GM12872 (cell line): ENCODE results near the gene XYLT1.

Experiments used
- CTCF ChIP-seq: IDR thresholded peaks from 3 replicates; pipeline ENCODE4 v1.5.1; 2011; ENCODE audit warnings: low read depth, mild to moderate bottlenecking, low read length, moderate library complexity; ENCODE audit not compliant: insufficient read depth

Gene XYLT1

GRCh38 chr16:17144431-17144830, 326.3 kb downstream of the XYLT1 start:
- no peak for TF ChIP-seq CTCF

- no peak for TF ChIP-seq CTCF
Observed at GRCh38 chr16:17143546-17144419, 327.0 kb downstream of the XYLT1 start.

DNA sequence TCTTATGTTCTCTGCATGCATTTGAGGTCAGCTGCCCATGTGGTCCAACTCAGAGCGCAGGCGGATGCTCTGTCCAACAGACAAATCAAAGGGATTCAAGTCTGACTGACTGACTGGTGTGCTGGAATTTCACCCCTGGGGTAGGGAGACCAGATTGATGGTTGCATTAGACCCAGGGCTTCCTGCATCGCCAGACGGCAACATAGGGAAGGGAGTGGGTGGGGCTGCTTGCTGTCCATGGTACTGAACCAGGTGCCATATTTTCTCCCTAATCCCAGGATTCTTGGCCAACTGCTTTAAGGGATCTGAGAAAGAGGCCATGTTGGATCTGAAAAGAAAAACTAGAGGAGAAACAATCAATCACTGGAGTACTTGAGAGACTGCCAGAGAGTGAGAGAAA, 332.0 kb downstream of the XYLT1 start:
- TF ChIP-seq CTCF, result no peak

DNA sequence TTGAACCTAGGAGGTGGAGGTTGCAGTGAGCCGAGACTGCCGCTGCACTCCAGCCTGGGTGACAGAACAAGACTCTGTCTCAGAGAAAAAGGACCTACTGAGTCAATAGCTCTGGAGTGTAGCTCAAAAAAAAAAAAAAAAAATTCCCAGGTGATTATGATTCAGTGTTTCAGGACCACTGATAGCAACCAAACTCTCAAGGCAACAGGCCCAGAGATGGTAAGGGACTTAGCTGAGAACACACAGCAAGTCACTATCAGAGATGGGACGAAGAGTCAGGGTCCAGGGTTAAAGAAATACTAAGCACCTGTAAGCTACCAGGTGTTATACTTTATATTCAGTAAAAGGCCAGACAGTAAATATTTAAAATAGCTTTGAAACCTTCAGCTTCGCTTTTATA, 335.3 kb downstream of the XYLT1 start:
- no peak for TF ChIP-seq CTCF

- no peak for TF ChIP-seq CTCF
Observed at GRCh38 chr16:17134586-17134985, 336.2 kb downstream of the XYLT1 start.

- no peak for TF ChIP-seq CTCF
Observed at GRCh38 chr16:17133851-17134250, 336.9 kb downstream of the XYLT1 start.

DNA sequence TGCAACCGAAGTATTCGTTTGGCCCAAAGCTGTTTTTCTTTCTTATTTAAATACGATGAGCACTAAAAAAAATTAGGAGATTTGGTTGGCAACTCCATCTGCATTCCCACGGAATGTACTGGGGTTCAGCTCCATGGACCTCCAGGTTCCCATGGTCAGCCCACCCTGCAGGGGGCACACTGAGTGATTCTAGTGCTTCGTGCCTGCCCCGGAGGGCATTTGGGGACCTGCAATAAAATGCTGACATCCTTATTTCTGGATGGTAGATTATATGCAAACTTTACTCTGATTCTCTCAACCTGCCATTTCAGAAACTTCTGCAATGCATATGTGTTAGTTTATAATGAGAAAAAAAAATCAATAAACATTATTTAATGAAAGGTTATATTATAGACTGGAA, 339.4 kb downstream of the XYLT1 start:
- no peak for TF ChIP-seq CTCF
